DOHH2 (cell line): ENCODE measurements around the gene ALKBH3.

Source experiments
- CTCF ChIP-seq: fragments of 200-600 bp; sonication (generic); IDR thresholded peaks from one replicate; pipeline ENCODE4 v1.5.1; 2014; ENCODE audit warnings: antibody characterized with exemption, mild to moderate bottlenecking, low read depth, low read length; ENCODE audit not compliant: poor library complexity, severe bottlenecking
- EZH2phosphoT487 ChIP-seq: fragments of 200-600 bp; sonication (generic); IDR thresholded peaks from 2 replicates; pipeline ENCODE4 v1.6.1; 2017; ENCODE audit warnings: borderline replicate concordance, mild to moderate bottlenecking, antibody characterized with exemption, low read length, moderate library complexity, mixed read lengths

- TF ChIP-seq CTCF: no peak
- no peak for TF ChIP-seq EZH2phosphoT487
Observed at GRCh38 chr11:43952401-43953342, 72.0 kb downstream of the ALKBH3 start.
